HUES48 (cell line): ENCODE measurements around the gene MAP3K2.

Source experiments
- H3K27ac ChIP-seq: one replicate; pipeline ENCODE4 v1.7.0; 2013; ENCODE audit warnings: low read depth, low read length, inconsistent platforms
- H3K27me3 ChIP-seq: 2 replicates; pipeline ENCODE4 v1.6.1; 2013; ENCODE audit warnings: mild to moderate bottlenecking, low read length; ENCODE audit not compliant: control insufficient read depth, insufficient read depth
- H3K36me3 ChIP-seq: 2 replicates; pipeline ENCODE4 v1.6.1; 2013; ENCODE audit warnings: low read length; ENCODE audit not compliant: control insufficient read depth, insufficient read depth
- H3K4me1 ChIP-seq: 2 replicates; pipeline ENCODE4 v1.6.1; 2013; ENCODE audit warnings: mild to moderate bottlenecking, low read length; ENCODE audit not compliant: control insufficient read depth, insufficient read depth
- H3K4me3 ChIP-seq: 2 replicates; pipeline ENCODE4 v1.5.1; 2013; ENCODE audit warnings: mild to moderate bottlenecking, low read depth, low read length
- H3K9ac ChIP-seq: 2 replicates; pipeline ENCODE4 v1.6.1; 2013; ENCODE audit warnings: mild to moderate bottlenecking, low read depth, low read length, moderate library complexity
- H3K9me3 ChIP-seq: 2 replicates; pipeline ENCODE4 v1.6.1; 2013; ENCODE audit warnings: low read length; ENCODE audit not compliant: control insufficient read depth, insufficient read depth

MAP3K2 gene

GRCh38 chr2:127330753-127331152 lies 57.0 kb downstream of the MAP3K2 start:
- Histone ChIP-seq H3K4me1 (no peaks in the 10 kb centered on the region), H3K4me3 (no peak overlapping the region), H3K27ac (no peak overlapping the region), H3K36me3 (peaks cover 41% of the 10 kb centered on the region), H3K27me3 (no peaks in the 10 kb centered on the region), H3K9ac (no peak overlapping the region), H3K9me3 (no peaks in the 10 kb centered on the region)

DNA sequence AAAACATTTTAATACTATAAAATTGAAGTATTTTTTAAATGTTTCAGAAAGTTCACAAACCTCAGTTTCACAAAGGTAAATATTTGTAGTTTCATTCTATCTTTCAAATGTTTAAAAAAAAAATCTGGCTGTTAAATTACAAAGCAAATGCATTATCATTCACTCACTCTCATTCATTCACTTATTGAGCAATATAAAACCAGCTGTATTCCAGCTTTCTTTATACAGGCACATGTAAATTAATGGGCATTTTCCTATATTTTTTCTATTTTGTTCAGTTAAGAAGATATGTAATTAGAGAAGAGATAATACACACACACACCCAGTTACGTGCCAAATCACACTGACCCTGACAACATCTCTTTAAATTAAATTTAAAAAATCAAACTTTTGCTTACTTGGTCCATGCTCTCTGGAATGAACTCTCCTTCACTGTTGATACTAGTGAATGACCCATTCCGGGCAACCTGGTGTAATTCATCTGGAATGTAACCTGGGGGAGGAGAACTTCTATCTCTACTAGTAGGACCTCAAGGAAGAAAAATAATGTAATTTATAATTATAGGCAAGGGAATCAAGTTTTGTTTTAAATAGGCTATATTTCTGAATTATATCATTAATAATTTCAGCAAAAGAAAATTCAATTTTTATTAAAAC lies 61.4 kb downstream of the MAP3K2 start:
- Histone ChIP-seq H3K27ac (no peak overlapping the region), H3K4me3 (no peak overlapping the region), H3K9ac (no peak overlapping the region), H3K36me3 (peaks cover 50% of the 10 kb centered on the region), H3K4me1 (no peaks in the 10 kb centered on the region), H3K27me3 (no peaks in the 10 kb centered on the region), H3K9me3 (no peaks in the 10 kb centered on the region)

GRCh38 chr2:127324635-127325034 lies 63.1 kb downstream of the MAP3K2 start:
- Histone ChIP-seq H3K9ac (no peak overlapping the region), H3K4me1 (no peaks in the 10 kb centered on the region), H3K4me3 (no peak overlapping the region), H3K27me3 (no peaks in the 10 kb centered on the region), H3K27ac (no peak overlapping the region), H3K9me3 (no peaks in the 10 kb centered on the region), H3K36me3 (peaks cover 45% of the 10 kb centered on the region)

- no peak overlapping the region for H3K9ac ChIP-seq
- no peak overlapping the region for H3K4me3 ChIP-seq
- no peaks in the 10 kb centered on the region for H3K4me1 ChIP-seq
- peaks cover 61% of the 10 kb centered on the region for H3K36me3 ChIP-seq
- no peak overlapping the region for H3K27ac ChIP-seq
- no peaks in the 10 kb centered on the region for H3K27me3 ChIP-seq
- H3K9me3 ChIP-seq: no peaks in the 10 kb centered on the region
Measured at GRCh38 chr2:127321303-127321702, 66.5 kb downstream of the MAP3K2 start.

- H3K27me3 ChIP-seq: no peaks in the 10 kb centered on the region
- H3K4me1 ChIP-seq: no peaks in the 10 kb centered on the region
- H3K9ac ChIP-seq: no peak overlapping the region
- peaks cover 63% of the 10 kb centered on the region for H3K36me3 ChIP-seq
- H3K4me3 ChIP-seq: no peak overlapping the region
- no peaks in the 10 kb centered on the region for H3K9me3 ChIP-seq
- no peak overlapping the region for H3K27ac ChIP-seq
Measured at GRCh38 chr2:127320586-127321275, 67.0 kb downstream of the MAP3K2 start.

GRCh38 chr2:127320067-127320466 lies 67.7 kb downstream of the MAP3K2 start:
- no peaks in the 10 kb centered on the region for H3K27me3 ChIP-seq
- no peak overlapping the region for H3K27ac ChIP-seq
- H3K36me3 ChIP-seq: peaks cover 57% of the 10 kb centered on the region

GRCh38 chr2:127314193-127314988 lies 73.4 kb downstream of the MAP3K2 start:
- Histone ChIP-seq H3K9me3 (no peaks in the 10 kb centered on the region), H3K9ac (no peak overlapping the region), H3K27ac (no peak overlapping the region), H3K27me3 (no peaks in the 10 kb centered on the region), H3K4me3 (no peak overlapping the region), H3K4me1 (no peaks in the 10 kb centered on the region), H3K36me3 (peaks cover 45% of the 10 kb centered on the region)

More at GRCh38 chr2:127320067-127320466, 67.7 kb downstream of the MAP3K2 start:
- H3K4me1 ChIP-seq: no peaks in the 10 kb centered on the region
- no peaks in the 10 kb centered on the region for H3K9me3 ChIP-seq
- H3K4me3 ChIP-seq: no peak overlapping the region
- no peak overlapping the region for H3K9ac ChIP-seq

DNA sequence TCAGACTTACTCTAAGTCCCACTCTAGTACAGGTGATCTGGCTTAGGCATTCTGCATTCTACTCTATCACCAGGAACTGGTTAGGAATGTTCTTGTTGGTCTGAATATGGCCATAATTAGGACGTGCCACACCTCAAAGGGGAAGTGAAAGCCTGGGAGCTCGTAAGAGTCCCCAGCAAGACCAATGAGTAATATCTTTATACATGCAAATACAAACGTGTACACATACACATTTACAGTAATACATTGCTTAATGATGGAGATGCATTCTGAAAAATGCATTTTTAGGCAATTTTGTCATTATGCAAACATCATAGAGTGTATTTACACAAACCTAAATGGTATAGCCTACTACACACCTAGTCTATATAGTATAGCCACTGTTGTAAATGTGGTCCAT lies 74.4 kb downstream of the MAP3K2 start:
- no peak overlapping the region for H3K4me3 ChIP-seq
- no peak overlapping the region for H3K9ac ChIP-seq
- H3K27me3 ChIP-seq: no peaks in the 10 kb centered on the region
- no peak overlapping the region for H3K27ac ChIP-seq
- no peaks in the 10 kb centered on the region for H3K9me3 ChIP-seq
- H3K4me1 ChIP-seq: no peaks in the 10 kb centered on the region
- peaks cover 43% of the 10 kb centered on the region for H3K36me3 ChIP-seq

DNA sequence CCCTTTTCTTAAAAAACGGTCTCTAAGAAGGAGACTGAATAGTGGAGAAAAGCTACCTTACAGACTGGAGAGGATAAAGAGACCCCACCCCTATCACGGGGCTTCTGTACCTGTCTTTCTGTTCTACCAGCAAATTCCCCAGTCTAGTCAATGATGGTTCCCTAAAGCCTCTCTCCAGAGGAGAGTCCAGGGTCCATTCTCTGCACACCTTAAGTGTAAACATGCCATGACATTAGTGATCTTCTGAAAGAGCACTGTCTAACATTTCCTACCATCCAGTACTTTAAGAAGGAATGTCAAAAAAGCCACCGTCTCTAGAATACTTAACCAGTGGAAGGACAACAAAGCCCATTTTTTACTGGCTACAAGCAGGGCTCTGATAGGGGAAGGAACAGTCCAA lies 76.8 kb downstream of the MAP3K2 start:
- Histone ChIP-seq H3K9me3 (no peaks in the 10 kb centered on the region), H3K36me3 (peaks cover 45% of the 10 kb centered on the region), H3K27ac (no peak overlapping the region), H3K9ac (no peak overlapping the region), H3K4me3 (no peak overlapping the region), H3K4me1 (no peaks in the 10 kb centered on the region), H3K27me3 (no peaks in the 10 kb centered on the region)

- no peaks in the 10 kb centered on the region for H3K4me1 ChIP-seq
- H3K27me3 ChIP-seq: no peaks in the 10 kb centered on the region
- no peaks in the 10 kb centered on the region for H3K9me3 ChIP-seq
- peaks cover 49% of the 10 kb centered on the region for H3K36me3 ChIP-seq
- no peak overlapping the region for H3K27ac ChIP-seq
- no peak overlapping the region for H3K4me3 ChIP-seq
- H3K9ac ChIP-seq: no peak overlapping the region
Measured at GRCh38 chr2:127309468-127309867, 78.3 kb downstream of the MAP3K2 start.

- Histone ChIP-seq H3K4me1 (no peaks in the 10 kb centered on the region), H3K9me3 (no peaks in the 10 kb centered on the region), H3K36me3 (peaks cover 41% of the 10 kb centered on the region), H3K27me3 (no peaks in the 10 kb centered on the region), H3K27ac (no peak overlapping the region), H3K9ac (no peak overlapping the region), H3K4me3 (no peak overlapping the region)
Measured at GRCh38 chr2:127308586-127309138, 79.1 kb downstream of the MAP3K2 start.
